Activated naive CD4-positive, alpha-beta T cell treated with anti-CD3 and anti-CD28 coated beads, Interleukin-2, amount 10 ng/mL, durations not matched to agents 7 days and 5 days (primary cell): ENCODE results near the gene ZBTB5.
"Not testable (repeated sequence)": the region's sequence is repeated elsewhere in the genome, so short reads cannot be mapped to it uniquely, and the experiment has no call there.

ENCODE experiments used
- CTCF ChIA-PET: fragments of 350-600 bp; sonication (Branson Sonifier 250); formaldehyde crosslinking; loops from one replicate; lab custom pipeline; 2021; ENCODE audit warnings: antibody characterized with exemption; lab: Charles Lee
- DNase-seq: peaks from one replicate; pipeline ENCODE4 v3.0.0-alpha.2; 2020
- H3K27ac Mint-ChIP-seq: one replicate; pipeline ENCODE4 v1.8.0; 2021; ENCODE audit warnings: mild to moderate bottlenecking, moderate library complexity, mixed read lengths
- H3K27me3 Mint-ChIP-seq: one replicate; pipeline ENCODE4 v1.8.0; 2021; ENCODE audit warnings: mild to moderate bottlenecking, mixed read lengths
- H3K36me3 Mint-ChIP-seq: one replicate; pipeline ENCODE4 v1.8.0; 2021; ENCODE audit warnings: mixed read lengths
- H3K4me1 Mint-ChIP-seq: one replicate; pipeline ENCODE4 v1.8.0; 2021; ENCODE audit warnings: mixed read lengths
- H3K4me3 Mint-ChIP-seq: one replicate; pipeline ENCODE4 v1.8.0; 2021; ENCODE audit warnings: mild to moderate bottlenecking, moderate library complexity, mixed read lengths
- H3K9me3 Mint-ChIP-seq: one replicate; pipeline ENCODE4 v1.8.0; 2021; ENCODE audit warnings: mixed read lengths

The ZBTB5 gene

DNA sequence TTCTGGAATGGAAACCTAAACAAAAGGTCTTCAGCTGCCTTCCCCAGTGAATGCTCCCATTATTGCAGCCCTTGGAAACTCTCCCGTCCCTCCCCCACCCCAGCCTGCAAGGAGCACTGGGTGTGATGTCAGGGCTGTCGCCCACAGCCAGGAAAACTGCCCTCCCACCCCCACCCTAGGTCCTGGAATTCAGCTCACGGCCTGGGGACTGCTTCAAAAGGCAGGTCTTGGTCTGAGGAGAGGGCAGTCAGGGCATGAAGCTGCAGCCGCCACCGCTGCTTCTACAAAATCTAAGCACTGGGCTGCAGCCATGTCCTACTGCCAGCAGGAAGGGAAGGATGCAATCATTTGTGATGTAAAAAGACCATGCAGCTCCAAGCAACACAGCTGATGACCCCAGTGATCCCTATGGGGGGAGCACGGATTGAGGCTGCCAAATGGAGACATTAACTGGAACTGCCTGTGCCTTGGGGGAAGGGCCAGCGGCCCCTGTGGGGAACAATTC is 31.3 kb downstream of the ZBTB5 start:
- CTCF ChIA-PET: no interaction called here
- Mint-ChIP-seq H3K27me3 (no peaks in the 10 kb centered on the region), H3K4me1 (peaks cover 3% of the 10 kb centered on the region), H3K36me3 (peaks cover 32% of the 10 kb centered on the region), H3K27ac (no peak overlapping the region), H3K4me3 (no peak overlapping the region), H3K9me3 (no peaks in the 10 kb centered on the region)
- no peak for DNase-seq

DNA sequence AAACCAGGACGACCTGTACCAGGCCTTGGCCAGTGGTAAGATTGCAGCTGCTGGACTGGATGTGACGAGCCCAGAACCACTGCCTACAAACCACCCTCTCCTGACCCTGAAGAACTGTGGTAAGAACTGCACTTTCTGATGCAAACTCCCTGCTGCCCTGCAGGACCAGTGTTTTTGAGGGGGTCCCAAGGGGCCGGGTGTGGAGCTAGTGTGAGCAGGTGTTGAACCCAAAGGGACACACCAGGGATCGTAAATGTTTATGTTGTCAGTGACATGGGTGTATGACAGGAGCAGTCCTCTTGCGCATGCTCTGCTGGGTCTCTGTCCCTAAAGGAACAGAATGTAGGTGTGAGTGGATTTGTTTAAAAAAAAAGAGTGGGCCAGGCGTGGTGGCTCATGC is 33.2 kb downstream of the ZBTB5 start:
- no peaks in the 10 kb centered on the region for H3K27me3 Mint-ChIP-seq
- CTCF ChIA-PET: no interaction called here
- no peak for DNase-seq
- H3K27ac Mint-ChIP-seq: peak overlapping the region; percentile 60
- H3K36me3 Mint-ChIP-seq: peaks cover 22% of the 10 kb centered on the region
- no peak overlapping the region for H3K4me3 Mint-ChIP-seq
- H3K4me1 Mint-ChIP-seq: peaks cover 3% of the 10 kb centered on the region
- no peaks in the 10 kb centered on the region for H3K9me3 Mint-ChIP-seq

DNA sequence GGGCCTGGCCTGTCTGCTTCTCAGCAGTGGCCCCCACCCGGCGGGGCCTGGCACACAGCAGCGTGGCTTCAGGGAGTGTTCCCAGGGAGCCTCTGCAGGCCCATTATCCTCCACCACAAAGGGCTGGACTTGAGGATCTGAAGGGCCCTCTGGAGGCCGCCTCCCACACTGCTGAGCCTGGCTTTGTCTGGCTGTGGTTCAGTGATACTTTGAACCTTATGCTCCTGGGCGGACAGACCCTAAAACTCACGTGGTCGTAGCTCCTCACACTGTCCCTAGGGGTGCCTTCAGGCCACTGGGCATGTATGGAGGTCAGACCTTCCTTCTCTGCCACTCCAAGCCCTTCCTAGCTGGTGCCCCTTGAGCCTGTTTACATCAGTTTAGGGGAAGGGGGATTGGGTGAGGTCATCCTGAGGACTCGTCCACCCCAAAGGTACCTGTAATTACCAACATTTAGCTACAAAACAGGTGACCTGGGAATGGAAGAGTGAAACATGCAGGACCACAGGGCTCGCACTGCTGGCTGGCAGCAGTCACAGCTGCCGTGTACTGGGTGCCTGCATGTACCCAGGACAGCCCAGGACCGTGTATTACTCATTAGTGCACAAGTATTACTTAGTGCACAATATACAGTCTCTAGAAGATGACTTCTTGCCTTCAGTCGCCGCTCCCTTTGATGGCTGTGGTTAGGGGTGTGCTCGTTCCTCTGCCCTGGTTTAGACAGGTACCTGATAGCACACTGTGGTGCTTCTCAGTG is 34.2 kb downstream of the ZBTB5 start:
- Mint-ChIP-seq H3K9me3 (no peaks in the 10 kb centered on the region), H3K4me1 (peaks cover 3% of the 10 kb centered on the region), H3K27ac (no peak overlapping the region), H3K4me3 (no peak overlapping the region), H3K36me3 (peaks cover 22% of the 10 kb centered on the region), H3K27me3 (no peaks in the 10 kb centered on the region)
- CTCF ChIA-PET: no interaction called here
- DNase-seq: no peak

DNA sequence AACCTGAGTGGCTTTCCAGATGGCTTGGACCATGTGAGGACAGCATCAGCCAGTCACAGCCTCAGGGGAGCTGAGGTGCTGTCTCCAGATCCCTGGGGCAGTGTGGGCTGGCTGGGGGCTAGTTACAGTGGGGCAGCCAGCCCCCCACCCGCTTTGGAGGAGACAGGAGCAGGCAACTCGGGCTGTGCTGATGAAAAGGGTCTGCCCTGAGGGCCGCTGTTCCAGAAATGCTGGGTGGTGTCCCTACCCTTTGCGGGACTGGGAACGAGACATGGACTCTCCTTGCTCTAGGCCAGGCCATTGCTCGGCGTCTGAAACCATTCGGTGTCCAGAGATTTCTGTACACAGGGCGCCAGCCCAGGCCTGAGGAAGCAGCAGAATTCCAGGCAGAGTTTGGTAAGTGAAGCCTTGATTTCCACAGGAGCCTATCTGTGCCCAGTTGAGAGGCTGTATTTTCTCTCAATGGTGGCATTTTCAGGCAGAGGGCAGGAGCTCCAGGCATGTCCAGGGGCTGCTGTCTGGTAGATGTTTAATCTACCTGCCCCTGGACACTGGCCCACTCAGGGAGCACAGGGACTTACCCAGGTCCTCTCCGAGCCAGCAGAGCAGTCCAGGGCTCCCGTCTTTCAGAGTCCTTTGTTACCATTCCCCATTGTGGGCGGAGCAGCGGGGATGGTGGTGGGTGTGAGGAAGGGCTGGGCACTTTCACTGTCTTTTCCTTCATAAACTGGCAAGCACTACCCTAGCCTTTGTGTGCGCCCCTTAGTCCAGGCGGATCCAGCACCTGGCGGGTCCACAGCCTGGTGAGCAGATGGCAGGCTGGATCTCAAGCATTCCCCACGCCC is 35.6 kb downstream of the ZBTB5 start:
- Mint-ChIP-seq H3K4me3 (no peak overlapping the region), H3K9me3 (no peaks in the 10 kb centered on the region), H3K27me3 (no peaks in the 10 kb centered on the region), H3K27ac (no peak overlapping the region), H3K4me1 (peaks cover 3% of the 10 kb centered on the region), H3K36me3 (peaks cover 17% of the 10 kb centered on the region)
- CTCF ChIA-PET: no interaction called here
- no peak for DNase-seq

DNA sequence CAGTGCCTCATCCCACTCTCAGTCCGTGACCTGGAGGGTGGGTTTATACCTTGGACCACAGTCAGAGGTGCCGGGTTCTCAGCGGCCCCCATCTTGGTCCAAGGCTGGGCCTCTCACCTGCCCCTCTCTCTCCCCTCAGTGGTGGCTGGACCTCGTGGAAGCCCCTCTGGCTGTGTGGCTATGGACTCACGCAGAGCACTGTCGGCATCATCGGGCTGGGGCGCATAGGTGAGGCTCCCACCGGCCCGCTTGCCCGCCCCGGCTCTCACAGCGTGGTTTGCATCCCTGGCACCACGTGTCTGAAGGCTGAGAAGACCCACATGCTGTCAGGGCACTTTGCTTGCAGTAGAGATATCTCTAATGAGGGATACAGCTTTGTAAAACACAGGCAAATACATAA is 36.9 kb downstream of the ZBTB5 start:
- DNase-seq: no peak
- CTCF ChIA-PET: no interaction called here
- peaks cover 14% of the 10 kb centered on the region for H3K36me3 Mint-ChIP-seq
- H3K4me1 Mint-ChIP-seq: peaks cover 12% of the 10 kb centered on the region
- H3K4me3 Mint-ChIP-seq: no peak overlapping the region
- no peaks in the 10 kb centered on the region for H3K27me3 Mint-ChIP-seq
- peak overlapping the region; percentile 33 for H3K27ac Mint-ChIP-seq
- no peaks in the 10 kb centered on the region for H3K9me3 Mint-ChIP-seq

DNA sequence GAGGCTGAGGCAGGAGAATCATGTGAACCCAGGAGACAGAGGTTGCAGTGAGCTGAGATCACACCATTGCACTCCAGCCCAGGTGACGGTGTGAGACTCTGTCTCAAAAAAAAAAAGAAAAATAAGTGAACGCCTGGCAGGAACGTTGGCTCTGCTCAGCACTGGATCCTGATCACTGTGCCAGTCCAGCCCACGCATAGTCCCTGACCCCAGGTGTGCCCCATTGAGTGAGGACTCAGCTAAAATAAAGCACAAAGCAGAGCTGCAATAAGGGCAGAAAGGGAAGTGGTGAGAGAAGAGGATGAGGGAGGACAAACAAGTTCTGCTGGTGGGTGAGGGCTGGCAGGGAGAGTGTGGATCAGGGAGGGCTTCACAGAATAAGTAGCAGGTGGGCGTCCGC is 38.4 kb downstream of the ZBTB5 start:
- Mint-ChIP-seq H3K36me3 (peaks cover 14% of the 10 kb centered on the region), H3K27ac (no peak overlapping the region)
- CTCF ChIA-PET: no interaction called here

DNA sequence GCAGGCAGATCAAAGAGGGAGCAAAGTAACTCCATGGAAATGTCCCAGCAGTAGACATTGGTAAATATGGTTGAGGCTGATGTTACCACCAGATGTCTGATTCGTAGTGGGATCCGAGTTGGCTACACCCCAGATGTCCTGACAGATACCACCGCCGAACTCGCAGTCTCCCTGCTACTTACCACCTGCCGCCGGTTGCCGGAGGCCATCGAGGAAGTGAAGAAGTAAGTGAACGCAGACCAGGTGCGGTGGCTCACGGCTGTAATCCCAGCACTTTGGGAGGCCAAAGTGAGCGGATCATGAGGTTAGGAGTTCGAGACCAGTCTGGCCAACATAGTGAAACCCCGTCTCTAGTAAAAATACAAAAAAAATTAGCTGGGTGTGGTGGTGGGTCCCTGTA is 38.8 kb downstream of the ZBTB5 start:
- Mint-ChIP-seq H3K4me1 (peaks cover 24% of the 10 kb centered on the region), H3K36me3 (peaks cover 14% of the 10 kb centered on the region)
- H3K27ac Mint-ChIP-seq, H3K4me3 Mint-ChIP-seq, CTCF ChIA-PET, DNase-seq, H3K9me3 Mint-ChIP-seq, H3K27me3 Mint-ChIP-seq: not testable (repeated sequence)

More for the DNA sequence above, 38.4 kb downstream of the ZBTB5 start:
- Mint-ChIP-seq H3K4me1 (peaks cover 21% of the 10 kb centered on the region), H3K27me3 (no peaks in the 10 kb centered on the region), H3K9me3 (no peaks in the 10 kb centered on the region), H3K4me3 (no peak overlapping the region)
- DNase-seq: no peak

DNA sequence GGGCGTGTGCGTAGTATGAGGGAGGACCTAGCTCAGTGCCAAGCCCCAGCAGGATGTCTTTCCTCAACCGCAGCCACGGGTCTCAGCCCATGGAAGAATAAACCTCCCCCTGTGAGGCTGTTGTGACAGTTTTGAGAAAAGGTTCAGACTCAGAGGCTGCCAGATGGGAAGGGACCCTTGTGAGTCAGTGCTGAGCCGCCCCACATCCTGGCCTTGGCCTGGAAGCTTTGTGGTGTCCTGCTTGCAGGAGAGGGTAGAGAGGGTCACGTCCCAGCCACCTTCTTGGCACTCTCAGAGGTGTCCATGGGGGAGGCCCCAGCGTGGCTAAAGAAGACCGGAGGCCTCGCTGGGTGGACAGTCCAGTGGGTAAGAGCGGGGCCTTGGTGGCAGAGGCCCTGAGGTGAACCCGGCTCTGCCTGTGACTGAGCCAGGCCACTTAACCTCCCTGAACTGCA is 39.9 kb downstream of the ZBTB5 start:
- H3K36me3 Mint-ChIP-seq: peaks cover 11% of the 10 kb centered on the region
- H3K4me1 Mint-ChIP-seq: peaks cover 24% of the 10 kb centered on the region
- H3K27me3 Mint-ChIP-seq: no peaks in the 10 kb centered on the region
- DNase-seq: no peak
- H3K4me3 Mint-ChIP-seq: no peak overlapping the region
- CTCF ChIA-PET: no interaction called here
- no peaks in the 10 kb centered on the region for H3K9me3 Mint-ChIP-seq
- no peak overlapping the region for H3K27ac Mint-ChIP-seq

DNA sequence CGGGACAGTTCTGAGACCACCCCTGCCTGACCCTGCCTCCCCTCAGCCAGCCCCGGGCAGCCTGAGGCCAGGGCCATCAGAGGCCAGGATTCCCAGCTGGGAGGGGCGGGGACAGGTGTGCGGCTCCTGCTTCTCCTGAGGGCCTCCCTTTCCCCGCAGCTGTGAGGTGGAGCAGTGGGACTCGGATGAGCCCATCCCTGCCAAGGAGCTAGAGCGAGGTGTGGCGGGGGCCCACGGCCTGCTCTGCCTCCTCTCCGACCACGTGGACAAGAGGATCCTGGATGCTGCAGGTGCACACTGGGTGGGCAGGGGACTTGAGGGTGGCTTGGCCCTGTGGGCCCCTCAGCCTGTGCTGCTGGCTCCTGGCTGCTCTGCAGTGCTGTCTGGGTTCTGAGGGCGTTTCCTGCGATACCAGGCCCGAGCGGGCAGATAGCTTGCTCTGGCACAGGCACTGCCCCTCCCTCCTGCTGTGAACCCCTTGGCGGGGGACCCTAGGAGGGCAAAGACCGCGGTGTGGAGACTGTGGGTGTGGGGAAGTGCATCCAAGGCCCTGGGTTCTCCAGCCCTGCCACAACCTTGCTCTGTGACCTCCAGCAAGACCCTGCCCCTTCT is 40.5 kb downstream of the ZBTB5 start:
- H3K4me1 Mint-ChIP-seq: peaks cover 24% of the 10 kb centered on the region
- CTCF ChIA-PET: no interaction called here
- peak overlapping the region; percentile 7 for H3K27ac Mint-ChIP-seq
- no peaks in the 10 kb centered on the region for H3K27me3 Mint-ChIP-seq
- no peak overlapping the region for H3K4me3 Mint-ChIP-seq
- H3K9me3 Mint-ChIP-seq: no peaks in the 10 kb centered on the region
- peaks cover 11% of the 10 kb centered on the region for H3K36me3 Mint-ChIP-seq
- no peak for DNase-seq

DNA sequence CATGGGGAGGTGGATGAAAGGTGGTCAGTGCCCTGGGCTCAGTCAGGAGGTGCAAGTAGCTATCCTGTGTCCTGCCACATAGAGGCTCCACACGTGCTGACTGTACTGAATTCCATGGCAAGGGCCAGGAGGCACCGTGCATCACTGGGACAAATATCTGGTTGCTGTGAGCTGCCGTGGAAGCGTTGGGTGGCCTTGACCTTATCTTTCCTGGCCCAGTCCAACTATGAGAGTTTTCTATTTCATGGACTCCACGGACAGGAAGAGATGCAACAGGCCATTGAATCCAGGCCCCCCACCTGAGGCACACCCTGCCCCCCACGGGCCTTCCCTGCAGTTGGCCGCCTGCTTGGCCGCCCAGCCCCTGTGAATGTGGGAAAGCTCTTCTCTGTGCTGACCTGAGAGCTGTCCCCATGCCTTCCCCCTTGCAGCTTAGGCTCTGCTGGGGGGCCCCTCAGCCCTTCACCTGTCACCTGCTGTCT is 41.0 kb downstream of the ZBTB5 start:
- no peaks in the 10 kb centered on the region for H3K27me3 Mint-ChIP-seq
- H3K9me3 Mint-ChIP-seq: no peaks in the 10 kb centered on the region
- H3K36me3 Mint-ChIP-seq: peaks cover 11% of the 10 kb centered on the region
- DNase-seq: no peak
- no peak overlapping the region for H3K27ac Mint-ChIP-seq
- CTCF ChIA-PET: interaction anchor here (0.6 kb wide), 1 partner anchor 35 kb away, joined by 3 read pairs; no protein-coding TSS in a partner anchor
- H3K4me3 Mint-ChIP-seq: no peak overlapping the region
- H3K4me1 Mint-ChIP-seq: peaks cover 24% of the 10 kb centered on the region

DNA sequence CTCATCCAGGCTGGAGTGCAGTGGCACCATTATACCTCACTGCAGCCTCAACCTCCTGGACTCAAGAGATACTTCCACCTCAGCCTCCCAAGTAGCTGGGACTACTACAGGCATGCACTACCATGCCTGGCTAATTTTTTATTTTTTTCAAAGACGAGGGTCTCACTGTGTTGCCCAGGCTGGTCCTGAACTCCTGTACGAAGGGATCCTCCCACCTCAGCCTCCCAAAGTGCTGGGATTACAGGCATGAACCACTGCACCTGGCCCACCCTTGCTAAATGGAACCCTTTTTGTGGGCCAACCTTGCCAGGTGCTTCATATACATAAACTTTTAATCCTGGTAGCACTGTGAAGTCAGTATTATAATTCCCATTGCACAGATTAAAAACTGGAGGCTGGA is 41.7 kb downstream of the ZBTB5 start:
- no peak for DNase-seq
- Mint-ChIP-seq H3K9me3 (no peaks in the 10 kb centered on the region), H3K27ac (peak overlapping the region; percentile 90), H3K4me3 (peak overlapping the region; percentile 95), H3K4me1 (peaks cover 24% of the 10 kb centered on the region), H3K27me3 (no peaks in the 10 kb centered on the region), H3K36me3 (peaks cover 10% of the 10 kb centered on the region)
- CTCF ChIA-PET: interaction anchor here (1.0 to 1.2 kb wide), 2 partner anchors 9 to 12 kb away, joined by 3 to 7 read pairs; no protein-coding TSS in a partner anchor

DNA sequence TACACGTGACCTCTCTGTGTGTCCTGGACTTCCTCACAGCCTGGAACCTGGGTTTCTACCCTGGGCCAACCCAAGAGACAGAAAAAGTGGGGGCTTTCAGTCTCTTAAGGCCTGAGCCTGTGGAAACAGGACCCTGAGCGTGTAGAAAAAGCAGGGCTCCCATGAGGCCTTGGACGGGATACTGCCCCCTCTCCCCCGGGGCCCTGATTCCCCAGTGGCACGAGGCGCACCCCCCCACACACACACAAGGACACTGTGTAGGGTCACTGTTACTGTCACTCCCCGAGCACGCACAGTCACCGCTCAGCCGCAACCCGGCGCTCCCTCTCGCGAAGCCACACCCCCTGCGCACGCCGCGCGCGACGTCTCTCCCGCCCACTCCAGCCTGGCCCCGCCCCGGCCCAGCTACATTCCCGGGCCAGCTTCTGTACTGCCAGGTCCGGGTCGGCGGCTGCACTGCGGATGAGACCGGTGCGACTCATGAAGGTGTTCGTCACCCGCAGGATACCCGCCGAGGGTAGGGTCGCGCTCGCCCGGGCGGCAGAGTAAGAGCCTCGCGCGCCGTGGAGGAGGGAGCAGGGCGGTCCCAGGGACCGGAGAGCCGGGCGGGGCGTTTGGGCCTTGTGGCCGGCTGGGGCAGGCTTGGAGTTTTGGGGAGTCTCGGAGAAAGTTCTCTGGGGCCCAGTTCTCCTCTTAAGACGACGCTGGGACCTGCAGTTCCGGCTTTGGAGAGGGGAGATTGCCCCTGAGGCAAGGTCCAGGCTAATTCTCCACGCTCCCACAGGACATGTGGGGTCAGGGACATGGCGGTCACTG is 42.8 kb downstream of the ZBTB5 start, which contains the start of gene GRHPR:
Gene GRHPR (plus strand): TSS at position 408 of the 816 bp plus-strand sequence. CDS start 55 bp downstream, at position 463.
- Mint-ChIP-seq H3K27me3 (no peaks in the 10 kb centered on the region), H3K36me3 (peaks cover 8% of the 10 kb centered on the region), H3K27ac (peak within 1 kb of the TSS; percentile 90), H3K9me3 (no peaks in the 10 kb centered on the region), H3K4me3 (peak within 1 kb of the TSS; percentile 95), H3K4me1 (peaks cover 24% of the 10 kb centered on the region)
- peak; percentile 92 for DNase-seq
- CTCF ChIA-PET: interaction anchor here (1.0 to 1.2 kb wide), 2 partner anchors 8 to 11 kb away, joined by 3 to 7 read pairs; no protein-coding TSS in a partner anchor

DNA sequence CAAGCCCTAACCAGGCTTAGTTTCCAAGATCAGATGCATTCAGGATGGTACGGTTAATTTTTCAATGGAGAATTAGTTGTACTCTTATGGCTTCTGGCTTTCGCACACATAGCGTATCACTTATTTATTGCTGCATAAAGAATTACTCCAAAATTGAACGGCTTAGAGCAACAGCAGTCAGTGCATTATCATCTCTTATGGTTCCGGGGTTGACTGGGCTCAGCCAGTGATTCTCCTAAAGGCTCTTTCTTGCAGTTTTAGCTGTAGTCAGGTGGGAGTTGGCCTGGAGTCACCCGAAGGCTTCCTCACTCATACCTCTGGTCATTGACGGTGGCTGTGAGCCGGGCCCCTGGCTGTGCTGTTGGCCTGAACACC is 43.3 kb downstream of the ZBTB5 start:
- Mint-ChIP-seq H3K27ac (peak overlapping the region; percentile 90), H3K27me3 (no peaks in the 10 kb centered on the region), H3K4me1 (peaks cover 24% of the 10 kb centered on the region), H3K9me3 (no peaks in the 10 kb centered on the region), H3K4me3 (peak overlapping the region; percentile 95), H3K36me3 (peaks cover 8% of the 10 kb centered on the region)
- no peak for DNase-seq
- CTCF ChIA-PET: no interaction called here
